SHP77 (cell line): ENCODE data around the gene FFAR4.
"Not testable (repeated sequence)": the region's sequence is repeated elsewhere in the genome, so short reads cannot be mapped to it uniquely, and the experiment has no call there.

ENCODE experiments used
- DNase-seq, 2 experiments: peaks; one replicate each; lab custom pipeline; 2025; lab: John Stamatoyannopoulos, UW

Gene FFAR4

DNA sequence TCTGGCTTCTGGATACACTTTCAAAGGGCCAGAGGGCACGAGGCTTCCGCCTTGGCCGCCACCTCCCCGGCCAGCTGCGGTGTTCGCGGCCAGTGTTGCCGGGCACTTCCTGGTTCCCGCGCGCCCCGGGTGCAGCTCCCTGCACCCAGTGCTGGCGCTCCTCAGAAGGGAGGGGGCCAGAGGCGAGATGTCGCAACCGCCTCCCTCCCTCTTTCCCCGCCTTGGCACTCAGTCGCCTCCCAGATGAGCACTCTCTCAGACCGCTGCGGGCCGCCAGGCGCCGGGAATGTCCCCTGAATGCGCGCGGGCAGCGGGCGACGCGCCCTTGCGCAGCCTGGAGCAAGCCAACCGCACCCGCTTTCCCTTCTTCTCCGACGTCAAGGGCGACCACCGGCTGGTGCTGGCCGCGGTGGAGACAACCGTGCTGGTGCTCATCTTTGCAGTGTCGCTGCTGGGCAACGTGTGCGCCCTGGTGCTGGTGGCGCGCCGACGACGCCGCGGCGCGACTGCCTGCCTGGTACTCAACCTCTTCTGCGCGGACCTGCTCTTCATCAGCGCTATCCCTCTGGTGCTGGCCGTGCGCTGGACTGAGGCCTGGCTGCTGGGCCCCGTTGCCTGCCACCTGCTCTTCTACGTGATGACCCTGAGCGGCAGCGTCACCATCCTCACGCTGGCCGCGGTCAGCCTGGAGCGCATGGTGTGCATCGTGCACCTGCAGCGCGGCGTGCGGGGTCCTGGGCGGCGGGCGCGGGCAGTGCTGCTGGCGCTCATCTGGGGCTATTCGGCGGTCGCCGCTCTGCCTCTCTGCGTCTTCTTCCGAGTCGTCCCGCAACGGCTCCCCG lies at the start of gene FFAR4:
TSS of gene FFAR4 (plus strand) at position 231 of the 842 bp plus-strand sequence. CDS start at position 287, 56 bp downstream.
- no peak for DNase-seq

GRCh38 chr10:93518531-93518930 lies 47.9 kb upstream of the FFAR4 start:
- no peak for DNase-seq

DNA sequence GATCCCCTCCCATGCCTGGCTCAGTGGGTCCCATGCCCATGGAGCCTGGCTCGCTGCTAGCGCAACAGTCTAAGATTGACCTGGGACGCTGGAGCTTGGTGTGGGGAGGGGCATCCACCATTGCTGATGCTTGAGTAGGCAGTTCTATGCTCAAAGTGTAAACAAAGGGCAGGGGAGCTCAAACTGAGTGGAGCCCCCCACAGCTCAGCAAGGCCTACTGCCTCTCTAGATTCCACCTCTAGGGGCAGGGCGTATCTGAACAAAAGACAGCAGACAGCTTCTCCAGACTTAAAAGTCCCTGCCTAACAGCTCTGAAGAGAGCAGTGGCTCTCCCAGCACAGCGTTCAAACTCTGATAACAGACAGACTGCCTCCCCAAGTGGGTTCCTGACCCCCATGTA lies 31.2 kb upstream of the FFAR4 start:
- no peak for DNase-seq

DNA sequence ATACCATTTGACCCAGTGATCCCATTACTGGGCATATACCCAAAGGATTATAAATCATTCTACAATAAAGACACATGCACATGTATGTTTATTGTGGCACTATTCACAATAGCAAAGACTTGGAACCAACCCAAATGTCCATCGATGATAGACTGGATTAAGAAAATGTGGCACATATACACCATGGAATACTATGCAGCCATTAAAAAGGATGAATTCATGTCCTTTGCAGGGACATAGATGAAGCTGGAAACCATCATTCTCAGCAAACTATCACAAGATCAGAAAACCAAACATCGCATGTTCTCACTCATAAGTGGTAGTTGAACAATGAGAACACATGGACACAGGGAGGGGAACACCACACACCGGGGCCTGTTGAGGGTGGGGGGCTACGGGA lies 25.6 kb upstream of the FFAR4 start:
- DNase-seq, result not testable (repeated sequence)

GRCh38 chr10:93541402-93542357 lies 24.8 kb upstream of the FFAR4 start:
- DNase-seq, result peak in 1 of 2 experiments; percentile 20

DNA sequence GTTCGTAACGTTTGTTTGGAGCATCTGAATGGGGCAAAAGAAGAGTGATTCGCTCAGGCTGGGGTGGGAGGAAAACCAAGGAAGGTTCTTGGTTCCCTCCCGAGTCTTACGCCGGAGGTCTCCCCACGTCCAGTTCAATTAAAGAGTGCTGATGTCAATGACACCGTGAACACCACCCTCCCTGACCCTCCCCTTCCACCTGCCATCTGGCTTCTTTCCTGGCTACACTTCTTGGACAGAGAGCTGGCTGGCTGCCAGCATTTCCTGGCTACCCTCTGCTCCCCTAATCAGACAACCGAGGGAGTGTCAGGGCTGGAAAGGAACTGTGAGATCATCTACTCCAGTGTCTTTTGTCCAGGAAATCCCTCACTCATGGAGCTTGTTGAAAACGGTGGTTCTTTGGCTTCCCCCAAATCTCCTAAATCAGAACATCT lies 24.1 kb upstream of the FFAR4 start:
- DNase-seq, result peak; percentile 46 to 52

DNA sequence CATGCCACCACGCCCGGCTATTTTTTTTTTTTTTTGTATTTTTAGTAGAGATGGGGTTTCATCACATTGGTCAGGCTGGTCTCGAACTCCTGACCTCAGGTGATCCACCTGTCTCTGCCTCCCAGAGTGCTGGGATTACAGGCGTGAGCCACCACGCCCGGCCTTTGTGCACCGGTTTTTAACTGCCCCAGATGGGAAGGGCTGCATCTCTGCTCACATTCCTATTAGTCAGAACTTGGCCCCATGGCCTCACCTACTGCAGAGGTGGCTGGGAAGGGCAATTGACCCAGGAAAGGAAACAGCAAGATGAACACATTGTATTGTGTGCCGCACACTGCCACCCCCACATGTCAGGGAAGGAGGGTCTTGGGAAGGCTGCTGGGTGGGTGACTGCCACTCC lies 19.5 kb upstream of the FFAR4 start:
- DNase-seq, result not testable (repeated sequence)

DNA sequence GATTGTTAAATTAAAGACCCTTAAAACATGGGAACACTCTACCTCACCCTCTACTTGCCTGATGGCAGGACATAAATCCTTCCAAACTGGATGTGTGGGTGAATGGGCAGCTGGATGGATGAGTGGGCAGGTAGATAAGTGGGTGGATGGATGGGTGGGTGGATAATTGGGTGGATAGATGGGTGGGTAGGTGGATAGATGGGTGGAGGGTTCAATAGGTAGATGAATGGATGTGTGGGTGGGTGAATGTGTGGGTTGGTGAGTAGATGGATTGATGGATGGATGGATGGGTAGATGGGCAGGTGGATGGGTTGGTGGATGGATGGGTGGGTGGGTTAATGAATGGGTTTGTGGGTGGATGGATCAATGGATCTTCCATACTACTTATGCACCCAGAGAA lies 18.9 kb upstream of the FFAR4 start:
- DNase-seq, result no peak

GRCh38 chr10:93548376-93549071 lies 17.9 kb upstream of the FFAR4 start:
- DNase-seq, result no peak

- DNase-seq, result no peak
Measured at GRCh38 chr10:93550606-93551005, 15.9 kb upstream of the FFAR4 start.

- no peak for DNase-seq
Measured at GRCh38 chr10:93552780-93553179, 13.7 kb upstream of the FFAR4 start.

GRCh38 chr10:93553482-93554315 lies 12.8 kb upstream of the FFAR4 start:
- DNase-seq, result no peak

GRCh38 chr10:93554316-93554663 lies 12.2 kb upstream of the FFAR4 start:
- DNase-seq, result no peak

GRCh38 chr10:93554760-93555432 lies 11.6 kb upstream of the FFAR4 start:
- peak; percentile 59 to 76 for DNase-seq

GRCh38 chr10:93559490-93559889 lies 7.0 kb upstream of the FFAR4 start:
- DNase-seq, result no peak

DNA sequence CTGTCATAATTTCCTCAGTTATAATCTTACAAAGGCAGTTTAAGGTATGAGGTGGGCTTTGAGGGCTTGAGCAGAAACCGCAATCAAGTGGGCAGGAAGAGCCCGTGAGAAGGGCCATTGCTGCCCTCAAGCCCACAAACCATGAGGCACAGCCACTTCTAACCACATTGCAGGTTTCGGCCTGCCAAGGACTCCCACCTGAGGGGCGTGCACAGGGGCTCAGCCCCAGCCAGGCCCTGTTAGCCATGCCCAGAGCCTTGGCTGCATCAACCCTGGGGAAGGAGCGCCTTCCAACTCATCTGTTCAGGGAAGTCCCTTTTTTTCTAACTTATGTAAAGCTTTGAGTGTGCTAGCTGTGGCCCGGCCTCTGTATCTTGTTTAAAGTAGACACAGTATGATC lies 5.9 kb upstream of the FFAR4 start:
- DNase-seq, result no peak

- no peak for DNase-seq
Measured at GRCh38 chr10:93565446-93565845, 1.0 kb upstream of the FFAR4 start.

DNA sequence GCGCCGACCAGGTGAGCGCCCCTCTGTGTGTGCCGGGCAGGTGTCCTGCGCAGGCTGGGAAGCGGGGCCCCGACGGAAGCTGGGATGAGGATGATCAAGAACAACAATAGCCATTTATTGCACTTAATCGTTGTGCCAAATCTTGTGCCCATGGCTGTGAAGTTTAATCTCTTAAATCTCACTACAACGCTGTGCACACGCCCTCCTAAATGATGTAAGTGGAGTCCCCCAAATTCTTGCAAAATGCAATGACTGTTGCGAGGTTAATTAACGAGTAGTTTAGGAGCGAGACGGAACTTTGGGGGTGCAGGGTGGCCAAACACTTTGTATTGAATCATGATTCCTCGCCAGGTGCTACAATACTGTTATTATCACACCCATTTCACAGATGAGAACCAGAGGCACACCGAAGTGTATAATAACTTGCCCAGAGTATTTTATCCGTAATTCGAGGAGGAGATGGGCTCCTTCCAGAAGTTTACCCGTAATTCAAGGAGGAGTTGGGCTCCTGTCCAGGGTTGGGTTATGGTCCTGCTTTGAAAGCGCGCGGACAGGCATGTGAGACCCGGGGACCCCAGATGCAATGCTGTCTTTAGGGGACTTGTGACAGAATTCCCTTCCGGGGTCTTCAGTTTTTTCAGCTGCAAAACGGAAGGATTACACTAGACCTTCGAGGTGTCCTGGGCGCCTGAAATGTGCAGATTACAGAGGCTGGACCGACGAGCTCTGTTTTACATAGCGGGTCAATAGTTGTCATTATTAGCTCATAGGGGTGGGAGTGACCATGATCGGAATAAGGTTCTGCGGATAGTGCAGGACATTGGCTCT lies 1.0 kb downstream of the FFAR4 start:
- DNase-seq, result no peak

GRCh38 chr10:93568105-93568390 lies 1.6 kb downstream of the FFAR4 start:
- no peak for DNase-seq

DNA sequence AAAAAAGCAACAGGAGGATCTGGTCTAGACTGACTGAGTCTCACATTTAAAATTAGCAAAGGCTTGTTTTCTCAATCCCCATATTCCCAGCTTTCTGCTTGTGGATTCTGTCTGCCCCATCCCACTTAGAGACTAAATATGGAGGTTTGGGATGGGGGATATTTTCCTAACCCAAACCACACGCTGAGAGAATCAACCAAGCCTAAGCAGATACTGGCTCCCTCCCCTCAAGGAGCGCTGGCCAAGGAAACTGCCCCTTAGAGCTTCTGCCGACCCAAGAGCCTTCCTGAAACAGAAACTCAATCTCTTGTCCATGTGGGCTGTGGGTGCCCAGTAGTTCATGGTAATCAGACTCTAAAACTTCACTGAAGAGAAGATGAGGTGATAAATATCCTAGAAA lies 3.9 kb downstream of the FFAR4 start:
- no peak for DNase-seq
